Mucosa of descending colon (tissue), 3 donors: ENCODE data around the gene TBX15. TPM values are rescaled to one million over a fixed set of nuclear protein-coding genes. Genes with fewer than 3 reads are reported as not detected.
A peak's percentile ranks its signal among the peaks of the same experiment; 100 is the strongest.

Experiments used
- ATAC-seq: fragments of 200-7000 bp; cut with Tn5 transposase; one replicate; pipeline ENCODE4 v1.9.1; 2020; ENCODE audit warnings: mild to moderate bottlenecking, moderate library complexity
- DNase-seq, 3 donors: peaks; one replicate each; pipeline ENCODE4 v3.0.0-alpha.2; 2020
- H3K36me3 ChIP-seq: fragments of 200-600 bp; one replicate; pipeline ENCODE4 v1.8.0; 2021; ENCODE audit warnings: low read depth, mild to moderate bottlenecking
- H3K4me1 ChIP-seq: fragments of 200-600 bp; one replicate; pipeline ENCODE4 v1.8.0; 2021; ENCODE audit warnings: low read depth, mild to moderate bottlenecking
- H3K4me3 ChIP-seq: fragments of 200-600 bp; one replicate; pipeline ENCODE4 v1.8.0; 2021; ENCODE audit warnings: mild to moderate bottlenecking
- H3K9me3 ChIP-seq: fragments of 200-600 bp; one replicate; pipeline ENCODE4 v1.8.0; 2021; ENCODE audit warnings: mild to moderate bottlenecking
- intact Hi-C, 2 donors: fragments of 100-400 bp; cut with DNase I in 1 of 2; cut with micrococcal nuclease in 1 of 2; formaldehyde crosslinking; loops; one replicate each; pipeline versions ENCODE4 v1.11.0 to v1.11.1; 2022; cut with DNase I, micrococcal nuclease
- total RNA-seq, 3 donors: library from RNA; stranded (reverse); fragmentation: NEBNext Ultra II Directional in 2 of 3; extraction: Animal tissue kit (Norgen Biotek cat#: 25700) in 2 of 3; gene quantifications; one replicate each; pipeline versions ENCODE4 v1.2.1 to v1.2.4, GENCODE V29; 2021 to 2023
- TF ChIP-seq, protein P1 (sequence below): fragments of 200-600 bp; IDR thresholded peaks from one replicate; pipeline ENCODE4 v1.8.0; 2022; ENCODE audit warnings: antibody characterized with exemption, mild to moderate bottlenecking
- donor health status: DM: no; HTN: no; CAD: no; lungs with moderate emphysema.
- donor health status: DM: no; HTN: no; CAD: no.
- donor health status: DM: no; HTN: yes; CAD: no.

TBX15 gene
- total RNA-seq, 3 donors from 2014 or later, result not detected

DNA sequence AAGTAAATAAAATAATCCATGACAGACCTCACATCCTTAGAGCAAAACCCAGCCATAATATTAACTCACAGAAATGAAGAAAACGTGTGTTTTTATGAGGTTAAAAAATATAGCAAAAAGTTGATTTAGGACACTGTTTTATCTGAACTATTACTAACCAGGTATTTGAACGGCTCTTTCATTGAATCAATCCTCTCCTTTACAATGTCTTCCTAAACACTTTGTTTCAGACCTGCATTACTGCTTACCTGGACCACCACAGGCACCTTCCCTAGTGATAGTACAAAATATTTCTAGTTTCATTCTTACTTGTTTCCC is 25.0 kb downstream of the TBX15 start:
- TF ChIP-seq, protein P1, sequence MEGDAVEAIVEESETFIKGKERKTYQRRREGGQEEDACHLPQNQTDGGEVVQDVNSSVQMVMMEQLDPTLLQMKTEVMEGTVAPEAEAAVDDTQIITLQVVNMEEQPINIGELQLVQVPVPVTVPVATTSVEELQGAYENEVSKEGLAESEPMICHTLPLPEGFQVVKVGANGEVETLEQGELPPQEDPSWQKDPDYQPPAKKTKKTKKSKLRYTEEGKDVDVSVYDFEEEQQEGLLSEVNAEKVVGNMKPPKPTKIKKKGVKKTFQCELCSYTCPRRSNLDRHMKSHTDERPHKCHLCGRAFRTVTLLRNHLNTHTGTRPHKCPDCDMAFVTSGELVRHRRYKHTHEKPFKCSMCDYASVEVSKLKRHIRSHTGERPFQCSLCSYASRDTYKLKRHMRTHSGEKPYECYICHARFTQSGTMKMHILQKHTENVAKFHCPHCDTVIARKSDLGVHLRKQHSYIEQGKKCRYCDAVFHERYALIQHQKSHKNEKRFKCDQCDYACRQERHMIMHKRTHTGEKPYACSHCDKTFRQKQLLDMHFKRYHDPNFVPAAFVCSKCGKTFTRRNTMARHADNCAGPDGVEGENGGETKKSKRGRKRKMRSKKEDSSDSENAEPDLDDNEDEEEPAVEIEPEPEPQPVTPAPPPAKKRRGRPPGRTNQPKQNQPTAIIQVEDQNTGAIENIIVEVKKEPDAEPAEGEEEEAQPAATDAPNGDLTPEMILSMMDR, result no peak
- no peaks in the 10 kb centered on the region for H3K4me1 ChIP-seq
- intact Hi-C loops, result no loop called here
- H3K4me3 ChIP-seq, result no peak overlapping the region
- H3K36me3 ChIP-seq, result no peaks in the 10 kb centered on the region
- H3K9me3 ChIP-seq, result no peaks in the 10 kb centered on the region
- DNase-seq, result no peak
- ATAC-seq, result no peak

- no peak for ATAC-seq
- Histone ChIP-seq H3K36me3 (no peaks in the 10 kb centered on the region), H3K4me3 (no peak overlapping the region), H3K9me3 (no peaks in the 10 kb centered on the region), H3K4me1 (no peaks in the 10 kb centered on the region)
- DNase-seq, result no peak
- TF ChIP-seq, protein P1, result no peak
- intact Hi-C loops, result no loop called here
These were observed 27.0 kb downstream of the TBX15 start for GRCh38 chr1:118961156-118961555.

- ATAC-seq (peak; percentile 97), DNase-seq (peak; percentile 36 to 53 (median 41))
These were observed 27.5 kb downstream of the TBX15 start for GRCh38 chr1:118960567-118961136.

GRCh38 chr1:118960026-118960561 is 28.0 kb downstream of the TBX15 start:
- TF ChIP-seq, protein P1, result no peak
- intact Hi-C loops, result no loop called here
- no peak for DNase-seq

More at GRCh38 chr1:118960567-118961136, 27.5 kb downstream of the TBX15 start:
- Histone ChIP-seq H3K36me3 (no peaks in the 10 kb centered on the region), H3K9me3 (no peaks in the 10 kb centered on the region), H3K4me3 (no peak overlapping the region), H3K4me1 (no peaks in the 10 kb centered on the region)
- intact Hi-C loops, result no loop called here
- TF ChIP-seq, protein P1, result no peak

GRCh38 chr1:118958937-118959631 is 29.1 kb downstream of the TBX15 start:
- TF ChIP-seq, protein P1, result no peak
- intact Hi-C loops, result no loop called here
- H3K36me3 ChIP-seq, result no peaks in the 10 kb centered on the region
- H3K4me3 ChIP-seq, result no peak overlapping the region
- H3K9me3 ChIP-seq, result no peaks in the 10 kb centered on the region
- no peaks in the 10 kb centered on the region for H3K4me1 ChIP-seq
- ATAC-seq (no peak), DNase-seq (no peak)

More at GRCh38 chr1:118960026-118960561, 28.0 kb downstream of the TBX15 start:
- Histone ChIP-seq H3K4me1 (no peaks in the 10 kb centered on the region), H3K9me3 (no peaks in the 10 kb centered on the region), H3K4me3 (no peak overlapping the region), H3K36me3 (no peaks in the 10 kb centered on the region)
- ATAC-seq, result peak; percentile 41
